ENCODE measurements around the gene RAB12.

RAB12 gene

DNA sequence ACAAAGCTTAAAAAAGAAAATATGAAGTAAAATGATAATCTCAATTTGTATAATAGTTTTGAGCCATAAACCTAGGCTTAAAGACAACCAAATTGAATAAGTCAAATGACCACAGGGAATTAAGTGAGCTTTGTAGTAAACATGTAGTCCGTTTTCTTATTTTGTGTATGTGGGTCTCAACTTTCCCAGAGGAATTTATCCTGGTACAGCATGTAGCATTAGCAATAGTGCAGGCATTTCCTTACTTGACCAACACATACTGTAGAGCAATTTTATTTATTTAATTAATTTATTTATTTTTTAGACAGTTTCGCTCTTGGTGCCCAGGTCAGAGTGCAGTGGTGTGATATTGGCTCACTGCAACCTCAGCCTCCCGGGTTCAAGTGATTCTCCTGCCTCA lies 58.6 kb downstream of the RAB12 start:
- no peak overlapping the region for H3K4me3 ChIP-seq (ENCODE audit: control insufficient read depth, low read depth, low read length)
- no peak for DNase-seq (ENCODE audit: low read depth)
- TF ChIP-seq, protein P1, sequence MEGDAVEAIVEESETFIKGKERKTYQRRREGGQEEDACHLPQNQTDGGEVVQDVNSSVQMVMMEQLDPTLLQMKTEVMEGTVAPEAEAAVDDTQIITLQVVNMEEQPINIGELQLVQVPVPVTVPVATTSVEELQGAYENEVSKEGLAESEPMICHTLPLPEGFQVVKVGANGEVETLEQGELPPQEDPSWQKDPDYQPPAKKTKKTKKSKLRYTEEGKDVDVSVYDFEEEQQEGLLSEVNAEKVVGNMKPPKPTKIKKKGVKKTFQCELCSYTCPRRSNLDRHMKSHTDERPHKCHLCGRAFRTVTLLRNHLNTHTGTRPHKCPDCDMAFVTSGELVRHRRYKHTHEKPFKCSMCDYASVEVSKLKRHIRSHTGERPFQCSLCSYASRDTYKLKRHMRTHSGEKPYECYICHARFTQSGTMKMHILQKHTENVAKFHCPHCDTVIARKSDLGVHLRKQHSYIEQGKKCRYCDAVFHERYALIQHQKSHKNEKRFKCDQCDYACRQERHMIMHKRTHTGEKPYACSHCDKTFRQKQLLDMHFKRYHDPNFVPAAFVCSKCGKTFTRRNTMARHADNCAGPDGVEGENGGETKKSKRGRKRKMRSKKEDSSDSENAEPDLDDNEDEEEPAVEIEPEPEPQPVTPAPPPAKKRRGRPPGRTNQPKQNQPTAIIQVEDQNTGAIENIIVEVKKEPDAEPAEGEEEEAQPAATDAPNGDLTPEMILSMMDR (IDR thresholded peaks at IDR 0.05; ENCODE audit: control insufficient read depth, insufficient read depth, low read depth, low read length, missing control alignments): no peak

DNA sequence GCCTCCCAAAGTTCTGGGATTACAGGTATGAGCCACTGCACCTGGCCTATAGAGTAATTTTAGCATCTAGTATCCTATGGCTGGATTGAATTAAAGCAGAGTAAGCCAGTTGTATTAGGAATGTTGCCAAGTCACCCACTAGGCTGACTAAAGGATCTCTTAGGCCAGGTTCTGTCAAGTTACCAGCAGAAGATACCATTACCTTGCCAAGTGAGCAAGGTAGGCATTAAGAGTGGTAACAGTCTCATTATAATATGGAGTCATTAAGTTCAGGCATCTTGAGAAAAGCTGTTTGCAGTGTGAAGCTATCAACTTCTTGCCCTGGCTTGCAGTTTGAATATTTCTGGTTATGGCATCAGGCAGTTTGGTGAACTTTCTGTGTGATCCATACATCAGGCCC lies 59.1 kb downstream of the RAB12 start:
- DNase-seq (ENCODE audit: low read depth): no peak
- H3K4me3 ChIP-seq (ENCODE audit: control insufficient read depth, low read depth, low read length): no peak overlapping the region
- TF ChIP-seq, protein P1 (IDR thresholded peaks at IDR 0.05; ENCODE audit: control insufficient read depth, insufficient read depth, low read depth, low read length, missing control alignments): no peak

DNA sequence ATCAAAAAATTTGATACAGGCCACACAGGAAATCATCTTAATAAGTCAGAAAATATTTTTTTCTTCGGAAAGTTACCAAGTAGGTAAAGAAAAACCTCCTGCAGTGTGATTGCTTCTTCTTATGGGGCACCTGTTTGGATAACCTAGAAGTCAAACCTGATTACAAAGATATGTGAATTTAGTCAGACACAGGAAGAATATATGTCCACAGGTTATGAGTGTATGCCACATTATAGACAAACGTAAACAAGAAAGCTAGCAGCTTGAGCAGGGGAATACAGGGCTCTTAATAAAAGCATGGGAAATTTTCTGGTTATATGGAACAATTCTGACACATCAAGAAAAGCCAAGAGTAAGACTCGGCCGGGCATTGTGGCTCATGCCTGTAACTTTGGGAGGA lies 60.3 kb downstream of the RAB12 start:
- TF ChIP-seq, protein P1 (IDR thresholded peaks at IDR 0.05; ENCODE audit: control insufficient read depth, insufficient read depth, low read depth, low read length, missing control alignments): no peak
- no peak for DNase-seq (ENCODE audit: low read depth)
- H3K4me3 ChIP-seq (ENCODE audit: control insufficient read depth, low read depth, low read length): no peak overlapping the region

DNA sequence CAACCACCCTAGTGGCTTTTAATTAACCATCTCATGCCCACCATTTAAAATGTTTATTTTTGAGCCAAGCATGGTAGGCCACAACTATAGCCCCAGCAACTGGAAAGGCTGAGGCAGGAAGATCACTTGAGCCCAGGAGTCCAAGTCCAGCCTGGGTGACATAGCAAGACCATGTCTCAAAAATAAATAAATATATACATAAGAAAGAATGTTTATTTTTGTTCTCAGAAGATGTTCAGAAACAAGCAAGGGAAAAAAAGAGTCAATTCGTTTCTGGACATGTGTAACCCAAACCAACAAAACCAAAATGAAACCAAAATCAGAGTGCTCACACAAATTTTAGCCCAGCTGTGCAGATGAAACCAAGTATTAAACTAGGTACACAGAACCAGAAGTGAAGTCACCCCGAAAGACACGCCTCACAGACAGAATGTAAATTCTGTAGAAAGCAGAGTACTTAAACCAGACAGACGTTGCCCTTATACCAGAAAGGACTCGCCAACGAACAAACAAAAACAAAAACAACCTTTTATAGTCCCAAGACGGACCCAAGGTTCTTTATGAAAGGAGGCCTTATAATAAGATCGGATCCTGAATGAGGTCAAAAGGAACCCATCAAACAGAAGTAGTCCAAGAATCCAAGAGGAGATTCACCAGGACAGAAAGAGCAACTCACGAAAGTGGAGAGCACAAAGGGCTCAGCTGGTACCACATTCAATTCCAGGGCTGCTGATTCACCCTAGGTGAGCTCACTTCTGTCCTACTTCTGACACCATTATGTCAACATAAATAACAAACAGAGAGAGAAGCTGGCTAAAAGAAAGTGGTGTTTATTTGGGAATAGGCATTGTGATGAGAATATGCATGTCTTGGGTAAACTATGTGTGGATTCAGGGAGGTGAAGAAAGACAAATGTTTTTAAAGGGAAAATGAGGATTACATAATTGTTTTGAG lies 64.3 kb downstream of the RAB12 start:
- TF ChIP-seq, protein P1 (IDR thresholded peaks at IDR 0.05; ENCODE audit: control insufficient read depth, insufficient read depth, low read depth, low read length, missing control alignments): no peak
- no peak overlapping the region for H3K4me3 ChIP-seq (ENCODE audit: control insufficient read depth, low read depth, low read length)
- DNase-seq (ENCODE audit: low read depth): no peak

DNA sequence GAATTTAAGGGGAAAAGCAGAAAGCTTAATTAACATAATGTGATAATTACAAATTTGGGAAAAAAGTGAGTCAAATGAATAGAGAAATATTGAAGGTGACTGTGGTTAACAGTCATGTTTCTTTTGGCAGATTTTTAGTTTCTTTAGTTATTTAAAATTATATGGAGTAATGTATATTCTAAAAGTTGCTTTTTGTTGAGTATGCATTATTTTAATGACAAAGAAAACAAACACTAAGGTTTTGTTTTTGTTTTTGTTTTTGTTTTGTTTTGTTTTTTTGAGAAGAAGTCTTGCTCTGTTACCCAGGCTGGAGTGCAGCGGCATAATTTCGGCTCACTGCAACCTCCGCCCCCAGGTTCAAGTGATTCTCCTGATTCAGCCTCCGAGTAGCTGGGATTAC lies 65.8 kb downstream of the RAB12 start:
- no peak for DNase-seq (ENCODE audit: low read depth)
- TF ChIP-seq, protein P1 (IDR thresholded peaks at IDR 0.05; ENCODE audit: control insufficient read depth, insufficient read depth, low read depth, low read length, missing control alignments): no peak
- H3K4me3 ChIP-seq (ENCODE audit: control insufficient read depth, low read depth, low read length): no peak overlapping the region

DNA sequence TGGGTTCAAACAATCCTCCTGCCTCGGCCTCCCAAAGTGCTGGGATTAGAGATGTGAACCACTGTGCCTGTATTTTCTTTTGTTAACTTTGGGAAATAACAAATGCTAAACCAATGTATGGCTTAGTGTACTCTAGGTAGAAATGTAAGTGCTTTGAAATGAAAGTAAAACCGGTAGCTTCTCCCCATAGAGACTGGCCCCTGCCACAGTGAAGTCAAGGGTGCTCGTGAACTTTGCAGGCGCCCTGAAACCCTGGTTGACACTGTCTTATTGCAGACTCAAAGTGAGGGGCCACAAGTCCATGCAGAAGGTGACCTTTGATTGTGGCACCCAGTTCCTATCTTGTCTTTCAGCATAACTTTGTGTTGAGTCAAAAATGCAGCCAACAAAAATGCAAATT lies 72.0 kb downstream of the RAB12 start:
- DNase-seq (ENCODE audit: low read depth): no peak
- TF ChIP-seq, protein P1 (IDR thresholded peaks at IDR 0.05; ENCODE audit: control insufficient read depth, insufficient read depth, low read depth, low read length, missing control alignments): no peak
- no peak overlapping the region for H3K4me3 ChIP-seq (ENCODE audit: control insufficient read depth, low read depth, low read length)

Measured in AG09309 (cell line).